SJCRH30 (cell line): ENCODE measurements around the gene GH1. TPM values are rescaled to one million over a fixed set of nuclear protein-coding genes. Genes with fewer than 3 reads are reported as not detected.
"Not testable (repeated sequence)": the region's sequence is repeated elsewhere in the genome, so short reads cannot be mapped to it uniquely, and the experiment has no call there.

Experiments
- DNase-seq, 2 experiments: peaks; one replicate each; pipeline ENCODE4 v3.0.0-alpha.2; 2015 to 2020
- H3K27ac ChIP-seq: fragments of 250-450 bp; sonication (Bioruptor Pico); 2 replicates; pipeline ENCODE4 v1.5.1; 2020; ENCODE audit warnings: mild to moderate bottlenecking, moderate library complexity
- H3K27me3 ChIP-seq: fragments of 250-450 bp; sonication (Bioruptor Pico); 2 replicates; pipeline ENCODE4 v1.5.1; 2020; ENCODE audit warnings: mild to moderate bottlenecking, moderate library complexity
- H3K36me3 ChIP-seq: fragments of 250-450 bp; sonication (Bioruptor Pico); 2 replicates; pipeline ENCODE4 v1.5.1; 2020; ENCODE audit warnings: mild to moderate bottlenecking, moderate library complexity
- H3K4me1 ChIP-seq: fragments of 250-450 bp; sonication (Bioruptor Pico); 2 replicates; pipeline ENCODE4 v1.5.1; 2020; ENCODE audit warnings: mild to moderate bottlenecking, moderate library complexity
- H3K4me3 ChIP-seq: fragments of 250-450 bp; sonication (Bioruptor Pico); 2 replicates; pipeline ENCODE4 v1.5.1; 2020; ENCODE audit warnings: mild to moderate bottlenecking, moderate library complexity
- H3K9me3 ChIP-seq: fragments of 250-450 bp; sonication (Bioruptor Pico); replicated peaks from 2 replicates; pipeline ENCODE4 v1.5.1; 2020; ENCODE audit warnings: mild to moderate bottlenecking, moderate library complexity
- total RNA-seq: library from RNA; depleted of rRNA; stranded (reverse); fragments of >200 nt; shearing (Covaris generic); gene quantifications from 2 replicates; pipeline ENCODE4 v1.2.3, GENCODE V29; 2014; rRNA removed

Gene GH1
- total RNA-seq, 1 experiment from 2014 or later = not detected

DNA sequence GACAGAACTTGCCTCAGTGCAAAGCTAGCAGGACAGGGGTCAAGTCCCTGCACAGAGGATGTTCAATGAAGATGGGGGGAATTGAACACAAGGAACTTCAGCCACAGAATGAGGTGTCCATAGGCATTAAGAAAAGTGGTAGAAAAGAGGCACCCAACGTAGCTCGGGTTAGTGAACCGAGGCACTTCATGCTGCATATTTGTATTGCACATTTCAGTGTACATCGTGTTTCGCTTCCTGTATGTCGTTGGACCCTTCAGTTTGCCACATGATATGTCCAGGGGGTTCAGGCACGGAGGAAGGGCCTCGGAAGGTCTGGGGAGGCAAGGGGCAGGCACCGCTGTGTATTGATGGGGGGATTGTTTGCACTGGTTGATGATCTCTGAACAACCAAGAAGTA lies 40.2 kb downstream of the GH1 start:
- not testable (repeated sequence) for H3K27me3 ChIP-seq, H3K4me1 ChIP-seq, DNase-seq, H3K4me3 ChIP-seq, H3K9me3 ChIP-seq, H3K27ac ChIP-seq, H3K36me3 ChIP-seq

- not testable (repeated sequence) for H3K27ac ChIP-seq, DNase-seq, H3K27me3 ChIP-seq, H3K4me3 ChIP-seq, H3K36me3 ChIP-seq, H3K4me1 ChIP-seq, H3K9me3 ChIP-seq
Observed at GRCh38 chr17:63874693-63875092, 43.9 kb downstream of the GH1 start.

DNA sequence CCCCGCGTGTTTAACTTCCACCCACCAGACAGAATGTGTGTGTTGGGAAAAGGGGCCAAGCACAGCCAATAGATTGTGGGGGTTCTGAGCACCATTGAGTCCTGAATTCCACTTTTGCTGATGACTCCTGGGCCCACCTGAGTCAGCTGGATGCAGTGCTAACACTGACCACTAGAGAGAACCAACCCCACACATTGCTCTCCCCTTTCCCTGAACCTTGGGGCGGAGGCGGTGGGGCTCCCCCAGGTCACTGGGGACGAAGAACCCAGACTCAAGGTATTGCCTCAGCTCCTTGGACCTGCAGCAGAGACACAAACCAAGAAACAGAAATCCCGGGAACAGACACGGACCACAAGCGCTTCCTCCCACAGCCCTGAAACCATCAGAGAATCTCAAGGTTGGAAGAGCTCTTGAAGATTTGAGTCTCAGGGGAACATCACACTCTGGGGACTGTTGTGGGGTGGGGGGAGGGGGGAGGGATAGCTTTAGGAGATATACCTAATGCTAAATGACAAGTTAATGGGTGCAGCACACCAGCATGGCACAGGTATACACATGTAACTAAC lies 44.5 kb downstream of the GH1 start:
- not testable (repeated sequence) for DNase-seq, H3K4me1 ChIP-seq, H3K4me3 ChIP-seq, H3K27me3 ChIP-seq, H3K36me3 ChIP-seq, H3K27ac ChIP-seq, H3K9me3 ChIP-seq

DNA sequence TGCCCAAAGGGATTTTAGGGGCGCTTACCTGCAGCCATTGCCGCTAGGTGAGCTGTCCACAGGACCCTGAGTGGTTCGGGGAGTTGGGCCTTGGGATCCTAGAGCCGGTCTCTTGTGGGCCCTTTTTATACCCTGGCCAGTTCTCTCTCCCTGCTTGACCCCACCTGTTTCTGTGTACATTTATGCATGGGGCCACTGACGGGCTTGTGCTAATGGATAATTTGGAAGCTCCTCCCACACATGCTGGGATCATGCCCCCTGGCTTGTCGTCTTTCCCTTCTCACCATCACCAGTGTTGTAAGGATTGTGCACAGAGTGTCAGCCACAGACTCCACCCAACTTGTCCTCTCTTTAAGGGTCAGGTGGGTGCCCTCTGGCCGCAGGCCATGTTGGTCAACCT lies 45.1 kb downstream of the GH1 start, which contains the start of gene CSH2:
TSS of gene CSH2 (minus strand) at position 101 of the 400 bp plus-strand sequence. CDS start at position 38, 63 bp downstream.
- H3K4me3 ChIP-seq, H3K27ac ChIP-seq, H3K4me1 ChIP-seq, H3K36me3 ChIP-seq, H3K9me3 ChIP-seq, H3K27me3 ChIP-seq, DNase-seq: not testable (repeated sequence)

GRCh38 chr17:63871646-63872365 lies 46.8 kb downstream of the GH1 start:
- H3K27me3 ChIP-seq, H3K4me3 ChIP-seq, DNase-seq, H3K4me1 ChIP-seq, H3K9me3 ChIP-seq, H3K27ac ChIP-seq, H3K36me3 ChIP-seq: not testable (repeated sequence)

DNA sequence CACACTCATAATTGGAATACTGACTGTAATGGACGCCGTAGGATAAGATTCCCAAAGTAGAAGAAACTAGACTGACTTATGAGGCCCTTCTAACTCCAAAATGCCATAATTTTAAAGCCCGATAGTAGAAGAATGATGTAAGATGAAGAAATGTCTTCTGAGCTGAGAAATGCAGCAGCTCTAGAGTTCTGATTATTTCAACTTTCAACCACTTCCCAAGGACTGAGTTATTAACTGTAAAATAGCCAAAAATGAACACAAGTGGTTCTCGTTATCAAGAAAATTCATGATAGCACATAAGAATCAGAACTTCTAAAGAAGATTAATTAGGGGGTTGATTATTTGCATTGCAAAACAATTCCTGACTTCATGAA lies 48.4 kb downstream of the GH1 start:
- not testable (repeated sequence) for H3K4me1 ChIP-seq, DNase-seq, H3K27me3 ChIP-seq, H3K4me3 ChIP-seq, H3K27ac ChIP-seq, H3K9me3 ChIP-seq, H3K36me3 ChIP-seq

DNA sequence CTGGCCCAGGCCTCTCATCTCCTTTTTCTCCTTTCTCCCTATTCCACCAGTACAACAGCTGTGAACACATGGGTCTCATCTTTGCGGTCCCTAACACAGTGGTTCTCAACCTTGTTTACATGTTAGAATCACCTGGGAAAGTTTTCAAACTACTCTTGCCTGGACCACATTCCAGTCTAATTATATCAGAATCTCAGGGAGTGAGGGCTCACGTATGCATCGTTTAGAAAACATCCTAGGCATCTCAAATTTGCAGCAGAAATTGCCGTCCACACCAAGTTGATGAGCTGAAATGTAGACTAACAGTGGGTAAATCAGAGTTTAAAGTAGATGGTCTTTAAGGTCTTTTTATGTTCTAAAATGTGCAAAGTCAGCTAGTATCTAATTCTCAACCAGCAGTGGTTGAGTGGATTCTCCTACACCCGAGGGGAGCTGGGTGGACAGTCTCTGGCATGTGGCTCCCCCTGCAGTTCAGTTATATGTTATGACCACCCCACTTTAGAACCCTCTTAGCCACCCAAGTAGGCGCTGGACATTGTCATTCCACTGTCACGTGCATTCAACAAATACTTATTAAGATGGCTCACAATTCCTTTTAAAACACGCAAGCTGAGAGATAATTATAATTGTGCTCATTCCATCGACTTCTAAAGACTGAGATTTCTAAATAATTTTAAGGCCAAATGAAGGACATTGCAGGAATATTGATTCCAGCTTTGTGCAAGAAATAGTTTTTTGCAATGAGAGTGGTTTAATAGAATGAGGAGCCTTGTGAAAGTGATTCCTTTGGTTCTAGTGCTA lies 48.9 kb downstream of the GH1 start:
- H3K9me3 ChIP-seq = not testable (repeated sequence)
- DNase-seq = peak in 1 of 2 experiments; percentile 37

More for the DNA sequence above, 48.9 kb downstream of the GH1 start:
- not testable (repeated sequence) for H3K36me3 ChIP-seq, H3K4me1 ChIP-seq, H3K27ac ChIP-seq, H3K4me3 ChIP-seq, H3K27me3 ChIP-seq

Other genes with a start within 250 kb of the GH1 start
- gene LIMD2, start 218.7 kb downstream of the GH1 start, total RNA-seq = 23.1 and 23.2 TPM in 2 replicates
- 16.8 and 23.2 TPM in 2 replicates for gene STRADA, start 177.0 kb downstream of the GH1 start, total RNA-seq
- 49.8 and 54.9 TPM in 2 replicates for gene CCDC47, start 145.2 kb downstream of the GH1 start, total RNA-seq
- gene DDX42, start 144.7 kb downstream of the GH1 start, total RNA-seq = 64.5 and 78.7 TPM in 2 replicates
- gene PSMC5, start 91.4 kb downstream of the GH1 start, total RNA-seq = 52.7 and 64.8 TPM in 2 replicates
- 34.9 and 35.1 TPM in 2 replicates for gene FTSJ3, start 91.2 kb downstream of the GH1 start, total RNA-seq
- gene SMARCD2, start 76.2 kb downstream of the GH1 start, total RNA-seq = 35.7 and 38.5 TPM in 2 replicates
- gene CSH2, start 45.2 kb downstream of the GH1 start, total RNA-seq = not detected in 2 replicates
- gene GH2, start 36.9 kb downstream of the GH1 start, total RNA-seq = not detected in 2 replicates
- not detected in 2 replicates for gene CSH1, start 22.3 kb downstream of the GH1 start, total RNA-seq
- not detected in 2 replicates for gene CSHL1, start 7.6 kb downstream of the GH1 start, total RNA-seq
- gene CD79B, start 13.5 kb upstream of the GH1 start, total RNA-seq = 0.48 and 1.2 TPM in 2 replicates
- gene SCN4A, start 54.1 kb upstream of the GH1 start, total RNA-seq = 12.4 and 14.3 TPM in 2 replicates
- 0.12 TPM in 1 of 2 replicates, not detected in the other for gene PRR29, start 79.5 kb upstream of the GH1 start, total RNA-seq
- 0.33 and 0.43 TPM in 2 replicates for gene ICAM2, start 101.8 kb upstream of the GH1 start, total RNA-seq
- 2.2 and 3.8 TPM in 2 replicates for gene ERN1, start 211.3 kb upstream of the GH1 start, total RNA-seq